HCT116 (cell line): ENCODE data around the gene SUSD4. TPM values are rescaled to one million over a fixed set of nuclear protein-coding genes. Genes with fewer than 3 reads are reported as not detected.

ENCODE experiments used
- ATAC-seq: fragments of 200-7000 bp; cut with Tn5 transposase; 2 replicates; pipeline ENCODE4 v1.9.1; 2020; ENCODE audit warnings: mild to moderate bottlenecking, moderate library complexity
- Bru-seq: library from RNA; stranded (reverse); fragments of 400-500 nt; gene quantifications from one replicate; lab custom pipeline; 2021; lab: Mats Ljungman, UMichigan
- BruChase-seq, 2 experiments: library from RNA; stranded (reverse); fragments of 400-500 nt; gene quantifications; one replicate each; lab custom pipeline; 2021; lab: Mats Ljungman, UMichigan
- BruUV-seq: library from RNA; stranded (reverse); fragments of 400-500 nt; replicated peaks from 2 replicates; lab custom pipeline; 2021; lab: Mats Ljungman, UMichigan
- CTCF ChIA-PET: fragments of 300-600 bp; sonication (Branson Sonifier 250); formaldehyde crosslinking; loops from one replicate; lab custom pipeline; 2021; ENCODE audit warnings: antibody characterized with exemption; lab: Charles Lee
- POLR2A ChIA-PET: fragments of 300-600, 350-600 bp; sonication (Branson Sonifier 250); formaldehyde crosslinking; loops from one replicate; lab custom pipeline; 2021; ENCODE audit warnings: antibody characterized with exemption; lab: Charles Lee
- RAD21 ChIA-PET, 2 experiments: fragments of 300-600 bp; sonication (Branson Sonifier 250); formaldehyde crosslinking; loops; one replicate each; lab custom pipeline; 2023; ENCODE audit warnings: low total read pairs in 2 of 2; ENCODE audit not compliant: uncharacterized antibody in 2 of 2, unreplicated experiment in 2 of 2, low non-redundant PET in 1 of 2; lab: Charles Lee
- DNase-seq: peaks from one replicate; pipeline ENCODE4 v3.0.0-alpha.2; 2010; ENCODE audit warnings: low read depth, low spot score
- H2AFZ ChIP-seq: fragments of 200-600 bp; shearing (Covaris generic), sonication (generic); 2 replicates; pipeline ENCODE4 v1.6.1; 2017; ENCODE audit warnings: low read depth, mixed run types, mixed read lengths, antibody characterized with exemption, low read length; ENCODE audit not compliant: poor library complexity, severe bottlenecking
- H3K27ac ChIP-seq: 2 replicates; pipeline ENCODE4 v1.5.1; 2012; ENCODE audit warnings: low read depth, low read length
- H3K27me3 ChIP-seq: fragments of 200-600 bp; sonication (generic); 2 replicates; pipeline ENCODE4 v1.6.1; 2016; ENCODE audit warnings: mixed run types, low read length, mixed read lengths; ENCODE audit not compliant: insufficient read depth
- H3K36me3 ChIP-seq, 2 experiments: fragments of 200-500 bp in 1 of 2; fragments of 200-600 bp in 1 of 2; sonication (Bioruptor generic) in 1 of 2; sonication (generic) in 1 of 2; 2 replicates each; pipeline versions ENCODE4 v1.5.1 to v1.6.1; 2014 to 2016; ENCODE audit warnings: low read length in 2 of 2, inconsistent platforms in 1 of 2, mixed read lengths in 1 of 2, mixed run types in 1 of 2; ENCODE audit not compliant: insufficient read depth in 2 of 2, control insufficient read depth in 1 of 2
- H3K4me1 ChIP-seq, 2 experiments: fragments of 200-600 bp in 1 of 2; sonication (generic) in 1 of 2; 2 replicates each; pipeline versions ENCODE4 v1.5.1 to v1.6.1; 2012 to 2017; ENCODE audit warnings: low read length in 2 of 2, inconsistent platforms in 1 of 2, mild to moderate bottlenecking in 1 of 2, mixed read lengths in 1 of 2, mixed run types in 1 of 2, moderate library complexity in 1 of 2; ENCODE audit not compliant: insufficient read depth in 2 of 2, control insufficient read depth in 1 of 2
- H3K4me2 ChIP-seq: fragments of 200-600 bp; sonication (generic); 2 replicates; pipeline ENCODE4 v1.6.1; 2017; ENCODE audit warnings: mixed run types, low read length, mixed read lengths
- H3K4me3 ChIP-seq, 2 experiments: fragments of 200-600 bp in 1 of 2; sonication (generic) in 1 of 2; replicated peaks in 1 of 2; 2 replicates each; pipeline ENCODE4 v1.5.1; 2011 to 2016; ENCODE audit warnings: low read length in 2 of 2, control low read depth in 1 of 2, low read depth in 1 of 2, mild to moderate bottlenecking in 1 of 2, mixed read lengths in 1 of 2, mixed run types in 1 of 2
- H3K79me2 ChIP-seq: fragments of 200-600 bp; sonication (generic); 2 replicates; pipeline ENCODE4 v1.6.1; 2017; ENCODE audit warnings: mild to moderate bottlenecking, mixed run types, low read length, moderate library complexity, mixed read lengths; ENCODE audit not compliant: insufficient read depth
- H3K9ac ChIP-seq: fragments of 200-600 bp; sonication (generic); 2 replicates; pipeline ENCODE4 v1.6.1; 2016; ENCODE audit warnings: low read length, mixed read lengths
- H3K9me2 ChIP-seq: fragments of 200-600 bp; sonication (generic), shearing (Covaris generic); 2 replicates; pipeline ENCODE4 v1.6.1; 2017; ENCODE audit warnings: mixed run types, mild to moderate bottlenecking, moderate library complexity; ENCODE audit not compliant: insufficient read depth
- H3K9me3 ChIP-seq, 2 experiments: fragments of 200-500 bp in 1 of 2; fragments of 200-600 bp in 1 of 2; sonication (Bioruptor generic) in 1 of 2; sonication (generic) in 1 of 2; 2 replicates each; pipeline ENCODE4 v1.6.1; 2014 to 2017; ENCODE audit warnings: low read length in 2 of 2, mixed read lengths in 2 of 2, inconsistent platforms in 1 of 2, low read depth in 1 of 2, mild to moderate bottlenecking in 1 of 2, mixed run types in 1 of 2, moderate library complexity in 1 of 2; ENCODE audit not compliant: control insufficient read depth in 1 of 2, insufficient read depth in 1 of 2
- H4K20me1 ChIP-seq: fragments of 200-600 bp; sonication (generic), shearing (Covaris generic); 2 replicates; pipeline ENCODE4 v1.6.1; 2017; ENCODE audit warnings: mixed run types, mild to moderate bottlenecking, moderate library complexity; ENCODE audit not compliant: insufficient read depth
- CBX3 ChIP-seq: IDR thresholded peaks from 2 replicates; pipeline ENCODE4 v1.6.1; 2012; ENCODE audit warnings: low read depth
- CEBPB ChIP-seq: IDR thresholded peaks from 2 replicates; pipeline ENCODE4 v1.6.1; 2012; ENCODE audit warnings: low read depth
- EZH2 ChIP-seq: fragments of 200-600 bp; sonication (generic); IDR thresholded peaks from 2 replicates; pipeline ENCODE4 v1.6.1; 2017; ENCODE audit warnings: antibody characterized with exemption, mixed run types
- FOSL1 ChIP-seq: IDR thresholded peaks from 2 replicates; pipeline ENCODE4 v1.6.1; 2012; ENCODE audit warnings: low read depth
- POLR2A ChIP-seq: IDR thresholded peaks from 2 replicates; pipeline ENCODE4 v1.7.0; 2011; ENCODE audit warnings: borderline replicate concordance; ENCODE audit not compliant: insufficient read depth, insufficient read length; ENCODE audit errors: extremely low read depth
- RAD21 ChIP-seq: IDR thresholded peaks from 2 replicates; pipeline ENCODE4 v1.6.1; 2012; ENCODE audit warnings: low read depth, mild to moderate bottlenecking
- SIN3A ChIP-seq: IDR thresholded peaks from 2 replicates; pipeline ENCODE4 v1.6.1; 2012; ENCODE audit warnings: low read depth
- SP1 ChIP-seq: IDR thresholded peaks from 2 replicates; pipeline ENCODE4 v1.6.1; 2012; ENCODE audit warnings: low read depth
- SRF ChIP-seq: IDR thresholded peaks from 2 replicates; pipeline ENCODE4 v1.6.1; 2012; ENCODE audit warnings: low read depth
- TCF7L2 ChIP-seq: IDR thresholded peaks from 2 replicates; pipeline ENCODE4 v1.7.0; 2011; ENCODE audit warnings: borderline replicate concordance, inconsistent platforms; ENCODE audit not compliant: insufficient read depth, insufficient read length; ENCODE audit errors: extremely low read depth
- YY1 ChIP-seq: IDR thresholded peaks from 2 replicates; pipeline ENCODE4 v1.6.1; 2011; ENCODE audit warnings: low read length, low read depth, moderate library complexity, mild to moderate bottlenecking; ENCODE audit not compliant: insufficient replicate concordance; ENCODE audit errors: extremely low read depth
- ZNF274 ChIP-seq: fragments of 200-500 bp; sonication (Bioruptor generic); IDR thresholded peaks from 2 replicates; pipeline ENCODE4 v1.6.1; 2014; ENCODE audit warnings: mild to moderate bottlenecking, low read depth, low read length, inconsistent platforms
- intact Hi-C: fragments of 100-400 bp; cut with micrococcal nuclease; formaldehyde crosslinking; loops from 2 replicates; pipeline ENCODE4 v1.10.0; 2022
- long read RNA-seq: library from polyadenylated mRNA; unstranded; transcript quantifications from one replicate; pipeline ENCODE4 v2.0.0, GENCODE V29; 2021; ENCODE audit not compliant: unreplicated experiment
- polyA plus RNA-seq: library from polyadenylated mRNA; unstranded; fragments of >200 nt; gene quantifications from 2 replicates; pipeline ENCODE4 v1.2.1, GENCODE V29; 2012; ENCODE audit warnings: missing spikeins
- total RNA-seq: library from RNA; stranded (reverse); gene quantifications from one replicate; pipeline ENCODE4 v1.2.1, GENCODE V29; 2021; ENCODE audit not compliant: unreplicated experiment
- TF ChIP-seq, protein P1 (sequence below): IDR thresholded peaks from 2 replicates; pipeline ENCODE4 v1.6.1; 2012; ENCODE audit warnings: low read depth

The SUSD4 gene, protein sequence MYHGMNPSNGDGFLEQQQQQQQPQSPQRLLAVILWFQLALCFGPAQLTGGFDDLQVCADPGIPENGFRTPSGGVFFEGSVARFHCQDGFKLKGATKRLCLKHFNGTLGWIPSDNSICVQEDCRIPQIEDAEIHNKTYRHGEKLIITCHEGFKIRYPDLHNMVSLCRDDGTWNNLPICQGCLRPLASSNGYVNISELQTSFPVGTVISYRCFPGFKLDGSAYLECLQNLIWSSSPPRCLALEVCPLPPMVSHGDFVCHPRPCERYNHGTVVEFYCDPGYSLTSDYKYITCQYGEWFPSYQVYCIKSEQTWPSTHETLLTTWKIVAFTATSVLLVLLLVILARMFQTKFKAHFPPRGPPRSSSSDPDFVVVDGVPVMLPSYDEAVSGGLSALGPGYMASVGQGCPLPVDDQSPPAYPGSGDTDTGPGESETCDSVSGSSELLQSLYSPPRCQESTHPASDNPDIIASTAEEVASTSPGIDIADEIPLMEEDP
- 0.59 TPM for total RNA-seq
- polyA plus RNA-seq = 1.4 and 2.2 TPM in 2 replicates
- Bru-seq, nascent RNA = percentile 20 among the genes with signal in this experiment
- BruChase-seq, experiment 1, labeled RNA remaining after a 6-hour chase = percentile 18 among the genes with signal in this experiment
- BruChase-seq, experiment 2, labeled RNA remaining after a 2-hour chase = percentile 22 among the genes with signal in this experiment
- long read RNA-seq, partial matches to known transcripts = 0 of 1 reads
- long read RNA-seq, other reads (novel, unspliced or antisense) = 0 of 1 reads

DNA sequence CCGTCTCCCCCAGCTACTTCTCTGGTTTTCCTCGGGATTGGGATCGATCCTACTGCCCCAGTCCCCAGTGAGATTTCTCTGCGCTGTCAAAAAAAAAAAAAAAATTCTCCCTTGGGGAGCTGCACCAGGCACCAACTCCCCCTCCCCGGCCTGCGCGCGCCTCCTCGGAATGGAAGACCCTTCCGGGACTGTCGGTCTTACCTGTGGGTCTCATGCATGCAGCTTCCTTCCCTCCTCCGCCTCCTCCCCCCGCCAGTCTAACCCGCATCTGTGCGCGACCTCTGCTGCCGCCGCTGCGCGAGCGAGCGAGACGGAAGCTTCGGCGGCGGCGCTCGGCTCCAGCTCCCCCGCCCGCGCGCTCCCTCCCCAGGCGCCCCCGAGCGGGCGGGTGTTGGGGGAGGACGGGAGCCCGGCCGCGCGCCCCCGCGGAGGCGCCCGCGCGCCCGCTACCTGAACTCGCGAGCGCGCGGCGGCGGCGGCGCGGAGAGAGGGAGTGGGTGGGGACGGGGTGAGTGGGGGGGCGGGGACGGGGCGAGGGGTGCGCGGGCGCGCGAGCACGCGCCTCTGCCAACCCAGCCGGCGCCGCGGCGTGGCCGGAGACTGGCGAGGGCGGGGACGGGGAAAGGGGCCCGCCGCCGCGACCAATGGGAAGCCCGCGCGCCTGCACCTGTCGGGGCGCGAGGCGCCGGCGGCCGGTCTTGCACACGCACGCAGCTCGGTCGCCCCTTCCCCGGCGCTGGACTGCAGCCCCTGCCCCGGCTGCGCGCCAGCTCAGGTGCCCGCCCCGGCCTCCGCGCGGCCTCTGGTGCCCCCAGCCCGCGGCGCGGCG lies at the start of gene SUSD4:
SUSD4 (minus strand) TSS at position 321 of the 829 bp plus-strand sequence. CDS start 751 bp downstream, outside the sequence.
- Histone ChIP-seq H4K20me1 (no peaks in the 10 kb centered on the region), H3K36me3 (no peaks in the 10 kb centered on the region), H3K4me2 (peak within 1 kb of the TSS; percentile 63), H3K9ac (no peak within 1 kb of the TSS), H3K4me1 (no peaks in the 10 kb centered on the region), H3K4me3 (peak within 1 kb of the TSS; percentile 21 to 43), H3K79me2 (no peaks in the 10 kb centered on the region), H3K27ac (no peak within 1 kb of the TSS), H3K27me3 (peaks cover 17% of the 10 kb centered on the region; the same call in 1 of the 2 replicates), H3K9me2 (no peaks in the 10 kb centered on the region), H2AFZ (no peak within 1 kb of the TSS), H3K9me3 (no peaks in the 10 kb centered on the region)
- ChIA-PET CTCF (interaction anchor here (1.6 kb wide), 1 partner anchor 15 kb away, joined by 3 read pairs; no protein-coding TSS in a partner anchor), POLR2A (no interaction called here), RAD21 (no interaction called here)
- BruUV-seq = no TSS peak
- DNase-seq (no peak), ATAC-seq (peak; percentile 81)
- intact Hi-C loops = no loop called here
- no peak for TF ChIP-seq TCF7L2
- TF ChIP-seq EZH2 = no peak
- no peak for TF ChIP-seq CBX3
- TF ChIP-seq SRF = no peak
- no peak for TF ChIP-seq CEBPB
- TF ChIP-seq FOSL1 = no peak
- TF ChIP-seq RAD21 = no peak
- TF ChIP-seq SP1 = no peak
- TF ChIP-seq YY1 = no peak
- no peak for TF ChIP-seq ZNF274
- TF ChIP-seq, protein P1, sequence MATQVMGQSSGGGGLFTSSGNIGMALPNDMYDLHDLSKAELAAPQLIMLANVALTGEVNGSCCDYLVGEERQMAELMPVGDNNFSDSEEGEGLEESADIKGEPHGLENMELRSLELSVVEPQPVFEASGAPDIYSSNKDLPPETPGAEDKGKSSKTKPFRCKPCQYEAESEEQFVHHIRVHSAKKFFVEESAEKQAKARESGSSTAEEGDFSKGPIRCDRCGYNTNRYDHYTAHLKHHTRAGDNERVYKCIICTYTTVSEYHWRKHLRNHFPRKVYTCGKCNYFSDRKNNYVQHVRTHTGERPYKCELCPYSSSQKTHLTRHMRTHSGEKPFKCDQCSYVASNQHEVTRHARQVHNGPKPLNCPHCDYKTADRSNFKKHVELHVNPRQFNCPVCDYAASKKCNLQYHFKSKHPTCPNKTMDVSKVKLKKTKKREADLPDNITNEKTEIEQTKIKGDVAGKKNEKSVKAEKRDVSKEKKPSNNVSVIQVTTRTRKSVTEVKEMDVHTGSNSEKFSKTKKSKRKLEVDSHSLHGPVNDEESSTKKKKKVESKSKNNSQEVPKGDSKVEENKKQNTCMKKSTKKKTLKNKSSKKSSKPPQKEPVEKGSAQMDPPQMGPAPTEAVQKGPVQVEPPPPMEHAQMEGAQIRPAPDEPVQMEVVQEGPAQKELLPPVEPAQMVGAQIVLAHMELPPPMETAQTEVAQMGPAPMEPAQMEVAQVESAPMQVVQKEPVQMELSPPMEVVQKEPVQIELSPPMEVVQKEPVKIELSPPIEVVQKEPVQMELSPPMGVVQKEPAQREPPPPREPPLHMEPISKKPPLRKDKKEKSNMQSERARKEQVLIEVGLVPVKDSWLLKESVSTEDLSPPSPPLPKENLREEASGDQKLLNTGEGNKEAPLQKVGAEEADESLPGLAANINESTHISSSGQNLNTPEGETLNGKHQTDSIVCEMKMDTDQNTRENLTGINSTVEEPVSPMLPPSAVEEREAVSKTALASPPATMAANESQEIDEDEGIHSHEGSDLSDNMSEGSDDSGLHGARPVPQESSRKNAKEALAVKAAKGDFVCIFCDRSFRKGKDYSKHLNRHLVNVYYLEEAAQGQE = no peak
- no peak for TF ChIP-seq SIN3A
- TF ChIP-seq POLR2A = no peak
